RWPE2 (cell line): ENCODE data around the gene NLRC4.
"Not testable (repeated sequence)": the region's sequence is repeated elsewhere in the genome, so short reads cannot be mapped to it uniquely, and the experiment has no call there.

Experiments used
- ATAC-seq: fragments of 200-7000 bp; cut with Tn5 transposase; 3 replicates; pipeline ENCODE4 v1.9.1; 2021; ENCODE audit warnings: low read depth
- DNase-seq: peaks from one replicate; pipeline ENCODE4 v3.0.0-alpha.2; 2020; ENCODE audit warnings: low spot score
- H3K27ac ChIP-seq: fragments of 450-650 bp; 2 replicates; pipeline ENCODE4 v1.5.1; 2017; ENCODE audit warnings: mild to moderate bottlenecking; ENCODE audit not compliant: poor library complexity, severe bottlenecking
- H3K27me3 ChIP-seq: fragments of 250-450 bp; sonication (Bioruptor Pico); 2 replicates; pipeline ENCODE4 v1.5.1; 2021; ENCODE audit warnings: mild to moderate bottlenecking, moderate library complexity; ENCODE audit not compliant: insufficient read depth, poor library complexity, severe bottlenecking
- H3K36me3 ChIP-seq: fragments of 250-450 bp; sonication (Bioruptor Pico); 2 replicates; pipeline ENCODE4 v1.5.1; 2020; ENCODE audit warnings: low read depth, mild to moderate bottlenecking, moderate library complexity
- H3K4me1 ChIP-seq: fragments of 250-450 bp; sonication (Bioruptor Pico); 2 replicates; pipeline ENCODE4 v1.5.1; 2021; ENCODE audit warnings: mild to moderate bottlenecking, moderate library complexity; ENCODE audit not compliant: insufficient read depth, poor library complexity, severe bottlenecking
- H3K4me3 ChIP-seq: fragments of 250-450 bp; sonication (Bioruptor Pico); 2 replicates; pipeline ENCODE4 v1.5.1; 2021; ENCODE audit warnings: mild to moderate bottlenecking, moderate library complexity; ENCODE audit not compliant: severe bottlenecking
- H3K9me3 ChIP-seq: fragments of 250-450 bp; sonication (Bioruptor Pico); 2 replicates; pipeline ENCODE4 v1.5.1; 2021; ENCODE audit warnings: mild to moderate bottlenecking, moderate library complexity; ENCODE audit not compliant: severe bottlenecking
- CTCF ChIP-seq: fragments of 450-650 bp; IDR thresholded peaks from one replicate; pipeline ENCODE4 v1.5.1; 2017; ENCODE audit warnings: mild to moderate bottlenecking, moderate library complexity; ENCODE audit not compliant: poor library complexity, severe bottlenecking

Gene NLRC4

DNA sequence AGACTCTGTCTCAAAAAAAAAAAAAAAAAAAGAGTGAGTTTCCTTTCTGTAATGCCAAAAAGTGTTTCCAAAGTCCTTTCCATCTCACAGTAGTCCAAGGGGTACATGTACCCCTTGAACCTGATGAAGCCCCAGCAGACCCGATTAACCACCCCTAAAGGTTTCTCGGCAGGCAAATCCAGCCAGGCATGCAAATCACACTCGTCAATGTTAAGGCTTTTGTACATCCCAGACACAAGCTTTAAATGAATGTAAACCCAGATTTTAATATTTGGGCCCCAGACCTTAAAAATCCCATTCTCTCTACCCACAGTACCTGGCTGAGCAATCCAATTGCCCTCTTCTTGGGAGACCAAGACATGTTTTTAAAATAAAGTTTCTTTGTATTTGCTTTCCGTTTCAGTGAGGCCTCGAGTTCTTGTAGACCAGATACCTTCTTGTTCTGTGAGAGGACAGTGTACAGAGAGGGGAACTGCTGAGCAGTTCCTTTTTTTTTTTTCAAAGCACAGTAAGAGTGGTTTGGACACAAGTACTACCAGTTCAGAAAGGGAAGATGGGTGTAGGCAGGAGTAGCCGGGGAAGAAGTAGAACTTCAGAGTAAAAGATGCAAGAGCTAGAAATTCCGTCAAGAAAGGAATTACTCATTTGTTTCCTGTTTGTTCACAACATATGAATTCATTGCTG, at the start of gene NLRC4:
Gene NLRC4, minus strand, starts transcription at position 465 of the 684 bp plus-strand sequence. CDS start 8,111 bp downstream, outside the sequence.
- ATAC-seq = no peak
- Histone ChIP-seq H3K4me3 (no peak within 1 kb of the TSS), H3K27ac (no peak within 1 kb of the TSS), H3K36me3 (no peaks in the 10 kb centered on the region), H3K4me1 (no peaks in the 10 kb centered on the region), H3K9me3 (no peaks in the 10 kb centered on the region), H3K27me3 (no peaks in the 10 kb centered on the region)
- DNase-seq = no peak
- TF ChIP-seq CTCF = no peak

DNA sequence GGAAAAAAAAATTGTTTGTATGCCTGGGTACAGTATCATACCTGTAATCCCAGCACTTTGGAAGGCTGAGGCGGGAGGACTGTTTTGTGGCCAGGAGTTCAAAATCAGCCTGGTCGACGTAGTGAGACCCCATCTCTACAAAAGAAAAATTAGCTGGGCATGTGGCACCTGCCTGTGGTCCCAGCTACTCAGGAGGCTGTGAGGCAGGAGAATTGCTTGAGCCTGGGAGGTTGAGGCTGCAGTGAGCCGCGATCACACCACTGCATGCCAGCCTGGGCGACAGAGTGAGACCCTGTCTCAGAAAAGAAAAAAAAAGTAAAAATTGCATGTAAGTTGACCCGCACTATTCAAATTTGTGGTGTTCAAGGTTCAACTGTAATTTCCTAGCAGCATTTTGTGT, 45.9 kb upstream of the NLRC4 start:
- Histone ChIP-seq H3K27ac (no peak overlapping the region), H3K9me3 (no peaks in the 10 kb centered on the region), H3K36me3 (peaks cover 31% of the 10 kb centered on the region), H3K4me1 (no peaks in the 10 kb centered on the region), H3K27me3 (no peaks in the 10 kb centered on the region), H3K4me3 (no peak overlapping the region)
- no peak for TF ChIP-seq CTCF
- ATAC-seq (no peak), DNase-seq (no peak)

DNA sequence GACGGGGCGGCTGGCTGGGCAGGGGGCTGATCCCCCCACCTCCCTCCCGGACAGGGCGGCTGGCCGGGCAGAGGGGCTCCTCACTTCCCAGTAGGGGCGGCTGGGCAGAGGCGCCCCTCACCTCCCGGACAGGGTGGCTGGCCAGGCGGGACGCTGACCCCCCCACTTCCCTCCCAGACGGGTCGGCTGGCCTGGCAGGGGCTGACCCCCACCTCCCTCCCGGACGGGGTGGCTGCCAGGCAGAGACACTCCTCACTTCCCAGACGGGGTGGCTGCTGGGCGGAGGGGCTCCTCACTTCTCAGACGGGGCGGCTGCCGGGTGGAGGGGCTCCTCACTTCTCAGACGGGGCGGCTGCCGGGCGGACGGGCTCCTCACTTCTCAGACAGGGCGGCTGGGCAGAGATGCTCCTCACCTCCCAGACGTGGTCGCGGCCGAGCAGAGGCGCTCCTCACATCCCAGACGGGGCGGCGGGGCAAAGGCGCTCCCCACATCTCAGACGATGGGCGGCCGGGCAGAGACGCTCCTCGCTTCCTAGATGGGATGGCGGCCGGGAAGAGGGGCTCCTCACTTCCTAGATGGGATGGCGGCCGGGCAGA, 29.4 kb upstream of the NLRC4 start:
- not testable (repeated sequence) for H3K9me3 ChIP-seq, ATAC-seq, H3K27me3 ChIP-seq, DNase-seq, H3K27ac ChIP-seq, H3K4me3 ChIP-seq
- H3K4me1 ChIP-seq = peaks cover 10% of the 10 kb centered on the region
- peaks cover 55% of the 10 kb centered on the region for H3K36me3 ChIP-seq

- Histone ChIP-seq H3K4me1 (peaks cover 16% of the 10 kb centered on the region), H3K36me3 (peaks cover 51% of the 10 kb centered on the region)
- ATAC-seq, DNase-seq, H3K27ac ChIP-seq, H3K4me3 ChIP-seq, H3K27me3 ChIP-seq, H3K9me3 ChIP-seq: not testable (repeated sequence)
These were observed 28.8 kb upstream of the NLRC4 start for GRCh38 chr2:32293493-32293892.

- Histone ChIP-seq H3K9me3 (no peaks in the 10 kb centered on the region), H3K4me3 (no peak overlapping the region), H3K27ac (no peak overlapping the region), H3K4me1 (peaks cover 18% of the 10 kb centered on the region), H3K27me3 (no peaks in the 10 kb centered on the region), H3K36me3 (peaks cover 41% of the 10 kb centered on the region)
- ATAC-seq = no peak
- no peak for TF ChIP-seq CTCF
- DNase-seq = no peak
These were observed 27.1 kb upstream of the NLRC4 start for GRCh38 chr2:32291746-32292145.

DNA sequence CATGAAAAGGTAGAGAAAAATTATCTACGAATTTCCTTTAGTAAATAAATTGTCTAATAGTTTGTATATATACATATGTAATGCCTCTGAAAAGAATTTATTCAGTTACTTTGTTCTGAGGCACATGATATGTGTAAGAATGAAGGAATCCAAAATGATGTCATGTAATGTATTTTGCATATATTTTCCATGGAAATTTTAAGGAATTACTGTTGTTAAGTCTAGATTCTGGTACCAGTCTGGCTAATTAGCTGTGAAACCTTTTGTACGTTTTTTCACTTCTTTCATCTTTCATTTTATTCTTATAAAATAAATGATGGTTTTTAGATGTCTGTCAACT, 25.3 kb upstream of the NLRC4 start:
- TF ChIP-seq CTCF = no peak
- peak overlapping the region; percentile 57 for H3K27ac ChIP-seq
- no peaks in the 10 kb centered on the region for H3K27me3 ChIP-seq
- DNase-seq (no peak), ATAC-seq (no peak)
- H3K9me3 ChIP-seq = no peaks in the 10 kb centered on the region
- H3K4me1 ChIP-seq = peaks cover 18% of the 10 kb centered on the region
- H3K4me3 ChIP-seq = no peak overlapping the region
- peaks cover 38% of the 10 kb centered on the region for H3K36me3 ChIP-seq
